ENCODE measurements around the gene PYM1.

- TF ChIP-seq, protein P1, sequence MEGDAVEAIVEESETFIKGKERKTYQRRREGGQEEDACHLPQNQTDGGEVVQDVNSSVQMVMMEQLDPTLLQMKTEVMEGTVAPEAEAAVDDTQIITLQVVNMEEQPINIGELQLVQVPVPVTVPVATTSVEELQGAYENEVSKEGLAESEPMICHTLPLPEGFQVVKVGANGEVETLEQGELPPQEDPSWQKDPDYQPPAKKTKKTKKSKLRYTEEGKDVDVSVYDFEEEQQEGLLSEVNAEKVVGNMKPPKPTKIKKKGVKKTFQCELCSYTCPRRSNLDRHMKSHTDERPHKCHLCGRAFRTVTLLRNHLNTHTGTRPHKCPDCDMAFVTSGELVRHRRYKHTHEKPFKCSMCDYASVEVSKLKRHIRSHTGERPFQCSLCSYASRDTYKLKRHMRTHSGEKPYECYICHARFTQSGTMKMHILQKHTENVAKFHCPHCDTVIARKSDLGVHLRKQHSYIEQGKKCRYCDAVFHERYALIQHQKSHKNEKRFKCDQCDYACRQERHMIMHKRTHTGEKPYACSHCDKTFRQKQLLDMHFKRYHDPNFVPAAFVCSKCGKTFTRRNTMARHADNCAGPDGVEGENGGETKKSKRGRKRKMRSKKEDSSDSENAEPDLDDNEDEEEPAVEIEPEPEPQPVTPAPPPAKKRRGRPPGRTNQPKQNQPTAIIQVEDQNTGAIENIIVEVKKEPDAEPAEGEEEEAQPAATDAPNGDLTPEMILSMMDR (IDR thresholded peaks at IDR 0.05) = peak; percentile 17 to 65 (median 42)
- TF ChIP-seq POLR2A (IDR thresholded peaks at IDR 0.05) = no peak
Measured at GRCh38 chr12:55930771-55931316, 3.1 kb upstream of the PYM1 start, which contains the start of gene DGKA.
